NCI-H748 treated with DMSO at 0.1 percent for 48 hours (cell line): ENCODE results near the gene ESPL1.

Experiments used
- DNase-seq: peaks from one replicate; lab custom pipeline; 2025; lab: John Stamatoyannopoulos, UW

The ESPL1 gene

DNA sequence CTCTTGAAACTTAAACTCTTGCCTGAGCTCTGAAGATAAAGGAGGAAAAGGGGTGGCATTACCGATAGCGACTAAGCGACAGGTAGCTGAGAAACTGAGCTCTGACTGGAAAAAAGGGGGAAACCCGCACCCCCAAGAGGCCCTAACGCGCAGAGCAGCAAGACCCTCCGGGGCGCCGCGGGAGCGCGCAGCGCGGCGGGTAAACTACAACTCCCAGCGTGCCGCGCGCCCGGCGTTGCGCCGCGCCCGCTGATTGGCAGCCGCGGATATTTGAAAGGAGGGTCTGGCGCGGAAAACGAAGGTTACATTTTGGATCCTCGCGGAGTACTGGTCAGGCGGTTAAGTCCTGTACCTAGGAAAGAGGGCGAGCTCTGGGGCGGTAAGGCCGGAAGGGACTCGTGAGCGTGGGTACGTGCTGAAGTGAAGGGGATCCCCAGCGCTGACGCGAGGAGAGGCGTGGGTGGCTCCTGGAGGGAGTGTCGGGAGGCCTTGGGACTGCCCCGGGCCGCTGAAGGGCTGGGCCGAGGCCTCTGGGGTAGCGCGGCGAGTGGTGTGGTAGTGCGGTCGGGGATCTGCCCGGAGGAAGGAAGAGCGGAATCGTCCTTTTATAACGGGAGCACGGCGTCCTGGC, at the start of gene ESPL1:
Gene ESPL1 (plus strand): TSS at position 301 of the 631 bp plus-strand sequence. CDS start 468 bp downstream, outside the sequence.
- DNase-seq: peak; percentile 57

DNA sequence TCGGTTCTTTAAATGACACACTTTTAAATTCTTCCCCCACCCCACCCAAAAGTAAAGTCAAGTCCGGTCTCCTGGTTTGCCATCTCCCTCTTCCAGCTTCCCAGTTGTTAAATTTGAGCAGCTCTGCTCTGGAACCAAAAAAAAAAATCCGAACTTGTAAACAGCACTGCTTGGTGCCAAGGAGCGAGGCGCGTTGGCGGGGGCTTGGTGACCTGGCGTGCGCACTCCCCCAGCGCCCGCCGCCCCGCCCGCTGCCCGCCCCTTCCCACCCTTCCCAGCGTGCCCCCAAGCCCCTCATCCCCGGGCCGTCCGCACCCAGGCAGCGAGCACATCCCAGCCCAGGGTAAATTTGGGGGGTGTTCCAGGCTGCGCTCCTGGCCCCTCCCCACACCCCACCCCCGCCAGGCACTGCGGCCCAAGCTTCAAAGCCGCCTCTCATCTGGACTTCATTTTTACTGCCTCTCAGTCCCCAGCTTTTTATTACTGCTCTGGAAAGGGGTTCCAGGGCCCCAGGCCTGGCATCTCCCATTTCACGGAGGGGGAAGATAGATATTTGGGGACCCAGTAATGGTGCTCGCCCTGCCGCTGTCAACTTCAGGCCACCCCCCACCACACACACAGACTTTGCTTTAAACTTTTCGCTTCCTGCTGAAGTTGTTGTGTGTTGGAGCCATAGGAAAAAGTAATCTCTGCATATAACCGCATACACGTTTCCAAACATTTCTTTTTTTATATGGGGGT, 49.4 kb upstream of the ESPL1 start:
- no peak for DNase-seq

DNA sequence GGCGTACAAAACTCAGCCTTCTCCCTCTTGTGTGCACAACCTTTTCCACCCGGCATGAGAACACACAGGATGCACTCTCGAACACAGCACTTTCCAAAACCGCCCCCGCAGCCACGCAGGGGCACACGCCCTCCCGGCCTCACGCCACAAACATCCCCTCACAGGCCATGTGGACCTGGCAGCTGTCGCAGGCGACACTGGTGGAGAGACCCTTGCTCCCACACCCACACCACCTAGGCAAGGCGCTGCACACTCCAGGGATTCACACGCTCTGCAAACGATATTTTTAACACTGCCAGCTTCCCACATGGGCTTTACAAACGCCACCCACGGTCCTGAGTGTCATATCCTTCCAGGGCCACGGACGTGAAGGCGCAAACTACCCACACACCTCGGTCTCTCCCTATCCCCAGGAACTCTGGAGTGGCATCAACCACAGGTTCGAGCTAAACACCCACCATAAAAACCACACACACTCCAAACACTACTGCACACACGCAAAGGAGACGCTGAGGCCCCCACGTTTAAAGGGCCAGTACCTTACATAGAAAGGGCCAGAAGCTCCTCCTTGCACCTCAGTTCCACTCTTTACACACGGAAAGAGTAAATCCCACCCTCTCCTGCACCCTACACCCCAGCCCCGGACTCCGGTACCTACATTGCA, 48.7 kb upstream of the ESPL1 start:
- no peak for DNase-seq

DNA sequence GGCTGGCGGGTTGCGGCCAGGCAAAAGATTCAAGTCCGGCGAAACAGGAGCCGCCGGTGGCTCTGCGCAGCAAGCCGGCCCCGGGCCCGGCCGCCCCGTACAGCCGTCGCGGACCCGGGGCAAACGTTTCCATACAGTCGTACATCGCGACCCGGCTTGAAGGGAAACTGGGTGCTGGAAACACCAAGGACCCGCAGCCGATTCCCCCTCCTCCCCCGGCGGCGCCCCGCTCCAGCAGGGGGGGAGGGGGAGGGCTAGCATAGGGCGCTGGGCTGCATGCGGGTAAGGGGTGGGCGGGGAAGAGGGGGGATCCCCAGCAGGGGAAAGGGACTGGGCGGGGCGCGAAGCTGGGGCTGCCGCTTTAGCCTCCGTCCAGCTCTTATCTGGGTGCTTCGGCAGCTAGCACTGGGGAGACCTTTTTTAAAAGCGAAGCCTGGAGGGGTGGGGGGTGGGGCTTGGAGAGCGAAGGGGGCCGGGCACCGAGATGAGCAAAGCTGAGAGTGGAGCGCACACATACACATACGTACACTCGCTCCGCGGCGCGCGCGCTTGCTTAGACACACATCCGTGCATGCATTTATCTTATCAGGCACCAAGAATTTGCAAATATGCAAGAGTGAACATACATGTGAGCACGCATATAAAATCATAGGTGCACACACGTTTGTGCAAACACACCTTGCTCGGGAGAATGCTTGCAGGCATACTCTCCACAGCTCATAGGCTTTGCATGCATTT, 48.0 kb upstream of the ESPL1 start:
- peak; percentile 65 for DNase-seq

DNA sequence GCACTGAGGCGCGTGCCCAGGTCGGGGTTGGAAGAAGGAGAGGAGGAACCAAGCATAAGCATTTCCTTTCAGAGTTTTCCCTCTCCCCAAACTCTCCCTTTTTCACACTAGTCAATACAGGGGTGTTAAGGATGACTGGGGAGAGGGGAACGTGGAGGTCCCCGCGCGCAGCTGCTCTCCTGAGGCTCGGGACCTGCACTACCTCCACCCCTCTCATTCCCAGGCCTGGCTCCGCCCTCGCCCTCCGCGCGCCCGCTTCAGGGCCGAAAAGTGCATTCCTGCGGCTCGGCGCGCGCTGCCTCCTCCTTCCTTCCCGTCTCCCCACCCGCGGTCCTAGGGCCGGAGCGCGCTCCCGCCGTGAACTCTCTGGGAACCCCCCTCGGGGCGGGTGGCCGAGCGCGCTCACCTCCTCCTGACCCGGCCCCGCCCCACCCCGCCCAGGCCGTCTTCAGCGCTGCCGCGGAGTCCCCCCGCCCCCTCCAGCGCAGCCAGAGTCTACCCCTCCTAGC, 47.4 kb upstream of the ESPL1 start:
- peak; percentile 68 for DNase-seq

DNA sequence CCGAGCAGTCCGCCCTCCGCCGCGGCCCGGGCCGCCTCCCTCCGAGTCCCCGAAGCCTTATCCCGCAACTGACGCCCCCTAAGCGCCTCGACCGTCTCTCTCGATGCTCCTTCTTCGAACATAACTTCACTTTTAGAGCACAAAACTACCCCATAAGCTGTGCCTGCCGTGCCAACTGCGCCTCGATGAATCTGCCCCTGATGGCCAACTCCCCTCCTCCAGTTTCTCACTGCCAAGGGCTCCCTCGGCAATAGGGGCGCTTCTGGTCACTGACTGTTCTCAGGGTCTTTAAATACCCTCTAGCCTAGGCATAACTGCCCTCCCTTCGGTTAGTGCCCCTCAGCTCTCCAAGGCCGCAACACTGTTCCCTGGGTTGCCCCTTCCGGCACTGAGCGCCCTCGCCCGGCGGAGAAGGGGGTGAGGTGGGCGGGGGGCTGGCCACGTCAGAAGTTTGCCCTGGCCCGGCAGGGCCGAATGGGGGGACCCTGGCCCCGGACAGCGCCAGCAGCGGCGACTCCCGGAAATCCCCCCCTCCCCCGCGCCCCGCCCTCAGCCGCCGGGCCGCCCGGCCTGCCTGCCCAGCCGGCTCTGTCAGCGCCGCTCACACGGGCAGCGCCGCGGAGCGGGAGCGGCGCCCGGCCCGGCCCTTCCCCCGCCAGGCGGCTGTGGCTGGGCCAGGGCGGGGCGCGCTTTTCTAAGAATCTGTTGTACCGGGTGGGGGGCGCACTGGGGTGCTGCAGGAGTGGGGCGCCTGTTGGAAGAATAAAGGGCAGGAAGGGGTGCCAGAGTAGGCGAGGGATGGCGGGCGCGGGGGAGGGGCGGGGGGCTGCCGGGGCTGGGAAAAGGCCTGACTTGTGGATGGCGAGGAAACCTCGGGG, 46.7 kb upstream of the ESPL1 start:
- peak; percentile 37 for DNase-seq

DNA sequence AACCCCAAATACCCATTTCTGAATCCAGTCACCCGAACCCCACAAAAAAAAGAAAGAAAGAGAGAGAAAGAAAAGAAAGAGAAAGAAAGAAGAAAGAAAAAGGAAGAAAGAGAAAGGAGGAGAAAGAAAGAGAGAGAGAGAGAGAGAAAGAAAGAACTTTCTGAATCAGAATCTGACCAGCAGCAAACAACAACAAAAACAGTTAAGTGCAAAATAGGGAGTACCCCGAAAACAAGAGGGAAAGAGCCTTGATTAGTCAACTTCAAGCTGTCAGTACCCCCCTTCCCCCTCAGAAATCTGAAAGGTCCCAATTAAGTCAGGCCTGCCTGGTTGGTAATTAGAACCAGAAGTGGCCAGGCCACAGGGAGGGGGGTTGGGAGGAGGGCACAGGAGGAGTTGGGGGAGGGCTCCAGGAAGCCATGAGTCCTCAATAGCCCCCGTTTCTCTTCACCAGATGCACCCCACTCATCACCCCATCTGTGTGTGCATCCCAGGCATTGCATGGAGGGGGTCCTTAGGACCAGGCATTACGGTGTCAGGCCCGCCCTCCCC, 45.9 kb upstream of the ESPL1 start:
- no peak for DNase-seq

DNA sequence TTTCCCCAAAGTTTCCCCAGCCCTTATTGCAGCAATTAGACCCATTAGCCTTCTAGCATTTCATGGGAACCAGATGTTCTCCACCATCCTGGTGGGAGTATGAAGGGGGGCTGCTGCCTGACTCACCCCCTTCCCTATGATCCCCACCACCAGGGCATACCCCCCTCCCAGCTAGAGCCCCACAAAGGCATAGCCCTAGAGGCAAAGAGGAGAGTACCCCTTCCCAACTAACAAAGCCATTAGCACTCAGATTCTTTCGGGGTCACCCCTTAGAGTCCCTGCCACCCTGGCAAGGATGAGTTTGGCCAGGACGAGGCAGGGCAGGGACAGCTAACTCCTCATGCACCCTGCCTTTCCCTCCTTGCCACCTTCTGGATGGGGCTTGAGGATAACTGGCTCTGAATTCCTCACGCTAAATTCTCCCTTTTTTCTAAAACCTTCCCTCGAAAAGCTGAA, 45.3 kb upstream of the ESPL1 start:
- DNase-seq: no peak

DNA sequence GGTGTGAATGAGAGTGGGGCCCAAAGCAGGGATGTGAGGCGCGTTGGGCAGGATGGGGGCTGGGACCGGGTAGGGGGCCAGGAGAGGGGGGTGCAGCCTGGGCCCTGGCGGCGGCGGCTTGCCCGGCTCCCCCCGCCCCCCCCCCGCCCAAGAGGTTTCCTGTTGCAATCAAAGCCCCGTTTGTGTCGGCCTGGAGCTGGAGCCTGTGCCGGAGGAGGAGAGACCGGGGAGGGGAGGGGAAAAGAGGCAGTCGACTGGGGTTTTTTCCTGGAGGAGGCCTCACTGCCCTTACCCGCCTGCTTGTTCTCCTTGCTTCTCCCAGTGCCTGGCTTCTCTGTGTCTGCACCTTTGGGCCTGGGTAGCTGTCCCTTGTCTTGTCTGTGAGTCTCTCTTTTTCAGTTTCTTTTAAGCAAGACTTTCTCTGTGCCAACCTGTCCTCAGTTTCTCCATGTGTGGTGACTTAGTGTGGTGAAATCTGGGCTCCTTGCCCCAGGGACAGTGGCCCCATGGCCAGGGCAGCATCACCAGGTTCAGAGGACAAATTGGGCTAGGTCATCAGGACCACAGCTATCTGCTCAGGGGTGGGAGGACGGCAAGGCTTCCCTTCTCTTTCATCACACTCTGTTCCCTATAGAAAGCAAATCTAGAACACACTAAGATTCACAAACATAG, 44.6 kb upstream of the ESPL1 start:
- DNase-seq: no peak

DNA sequence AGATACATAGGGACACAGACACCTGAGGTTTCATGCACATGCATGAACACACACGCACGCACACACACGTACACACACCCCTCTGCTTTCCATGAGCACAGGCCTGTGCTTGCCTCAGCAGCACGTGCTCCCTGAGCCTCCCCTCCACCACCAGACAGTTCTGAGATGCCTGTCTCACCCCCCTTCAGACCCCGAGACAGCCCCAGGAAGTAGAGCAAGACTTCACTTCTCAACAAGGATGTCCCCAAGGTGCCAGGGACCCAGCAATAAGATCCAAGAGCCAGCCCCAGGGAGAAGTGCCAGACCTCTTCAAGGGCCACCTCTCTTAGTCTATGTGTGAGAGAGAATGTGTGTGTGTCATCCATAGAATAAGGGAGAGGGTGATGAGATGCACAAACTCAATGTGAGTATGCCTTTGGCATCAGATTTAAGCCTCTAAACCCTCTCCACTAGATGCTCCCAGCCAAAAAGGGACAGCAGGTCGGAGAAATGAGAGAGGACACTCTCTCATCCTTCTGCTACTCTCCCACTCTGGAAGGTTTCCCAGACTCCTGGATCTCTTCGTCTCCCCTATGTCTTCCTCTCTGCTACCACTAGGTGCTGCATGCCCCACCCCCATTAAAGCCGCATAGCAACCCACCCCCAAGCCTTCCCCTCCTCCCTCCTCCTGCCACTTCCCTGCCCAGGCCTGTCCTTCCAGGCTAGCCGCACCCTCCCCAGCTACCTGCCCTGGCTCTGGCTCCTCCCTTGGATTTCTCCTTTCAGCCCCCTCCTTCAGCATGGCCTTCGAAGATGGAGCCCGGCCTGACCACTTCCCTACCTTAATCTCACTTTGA, 43.8 kb upstream of the ESPL1 start:
- DNase-seq: no peak

DNA sequence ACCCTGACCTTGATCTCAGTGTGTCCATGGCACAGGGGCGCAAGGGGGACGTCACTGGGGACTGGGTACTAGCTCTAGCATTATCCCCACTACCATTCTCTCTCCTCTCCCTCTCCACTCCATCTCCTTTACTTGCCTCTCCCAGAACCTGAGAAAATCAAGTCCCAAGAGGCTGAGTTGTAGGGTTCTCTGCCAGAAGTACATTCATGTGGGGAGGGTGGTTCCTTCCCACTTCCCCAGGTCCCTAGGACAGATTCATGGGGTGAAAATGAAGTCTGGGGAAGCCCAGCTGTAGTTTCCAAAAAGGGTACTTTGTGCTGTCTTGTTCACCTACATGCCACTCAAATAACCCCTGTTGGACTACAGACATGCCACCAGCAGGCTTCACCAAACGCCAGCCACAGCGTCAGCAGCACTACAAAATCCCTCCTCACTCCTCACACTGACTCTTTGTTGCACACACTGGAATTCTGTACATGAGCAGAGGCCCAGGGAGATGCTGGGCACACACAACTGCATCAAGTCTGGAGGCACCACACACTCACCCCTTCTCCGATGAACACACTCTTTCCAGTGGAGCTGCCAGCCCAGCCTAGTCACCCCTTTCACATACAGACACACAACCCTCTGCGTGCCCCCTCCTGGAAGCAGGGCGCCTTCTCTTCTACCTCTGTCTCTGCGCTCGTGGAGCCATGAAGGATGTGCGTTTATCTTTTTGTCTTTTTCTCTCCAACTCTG, 43.0 kb upstream of the ESPL1 start:
- no peak for DNase-seq

DNA sequence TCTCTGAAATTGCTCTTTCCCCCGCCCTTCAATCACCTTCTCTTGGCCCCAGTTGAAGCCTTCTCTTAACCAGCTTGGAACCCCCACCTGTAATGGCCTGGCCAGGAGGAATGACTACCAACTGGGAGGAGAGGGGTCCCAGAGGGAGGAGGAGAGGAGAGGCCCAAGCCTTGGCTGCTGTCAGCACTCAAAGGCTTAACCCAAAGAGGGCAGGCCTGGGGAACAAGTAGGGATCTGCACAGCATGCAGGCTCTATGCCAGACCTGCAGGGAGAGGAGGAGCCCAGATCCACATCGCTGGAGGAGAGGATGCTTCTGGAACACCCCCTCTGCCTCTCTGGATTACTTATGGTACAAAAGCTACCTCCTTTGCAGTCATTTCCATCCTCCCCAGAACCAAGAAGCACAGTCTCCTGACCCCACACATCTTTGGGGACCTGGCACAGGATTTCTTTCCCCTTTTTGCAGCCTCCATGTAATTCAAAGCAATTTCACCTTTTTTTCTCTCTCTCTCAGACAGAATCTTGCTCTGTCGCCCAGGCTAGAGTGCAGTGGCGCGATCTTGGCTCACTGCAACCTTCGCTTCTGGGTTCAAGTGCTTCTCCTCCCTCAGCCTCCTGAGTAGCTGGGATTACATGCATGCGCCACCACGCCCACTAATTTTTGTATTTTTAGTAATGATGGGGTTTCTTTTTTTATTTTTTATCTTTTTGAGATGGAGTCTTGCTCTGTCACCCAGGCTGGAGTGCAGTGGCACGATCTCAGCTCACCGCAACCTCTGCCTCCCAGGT, 42.3 kb upstream of the ESPL1 start:
- no peak for DNase-seq

DNA sequence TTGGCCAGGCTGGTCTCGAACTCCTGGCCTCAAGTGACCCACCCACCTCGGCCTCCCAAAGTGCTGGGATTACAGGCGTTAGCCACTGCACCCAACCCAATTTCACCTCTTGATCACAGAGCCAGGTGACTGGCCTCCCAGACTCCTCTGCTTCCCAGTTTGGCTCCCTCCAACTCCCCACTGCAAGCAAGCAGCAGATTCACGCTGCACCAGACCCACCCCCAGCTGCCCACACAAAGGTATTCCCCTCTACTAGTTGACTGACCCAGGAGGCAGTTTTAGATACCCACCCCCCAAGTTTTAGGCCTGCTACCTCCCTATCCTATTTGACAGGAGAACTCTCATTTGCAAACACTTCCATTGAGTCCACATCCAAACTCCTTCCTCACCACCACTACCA, 41.3 kb upstream of the ESPL1 start:
- DNase-seq: no peak

DNA sequence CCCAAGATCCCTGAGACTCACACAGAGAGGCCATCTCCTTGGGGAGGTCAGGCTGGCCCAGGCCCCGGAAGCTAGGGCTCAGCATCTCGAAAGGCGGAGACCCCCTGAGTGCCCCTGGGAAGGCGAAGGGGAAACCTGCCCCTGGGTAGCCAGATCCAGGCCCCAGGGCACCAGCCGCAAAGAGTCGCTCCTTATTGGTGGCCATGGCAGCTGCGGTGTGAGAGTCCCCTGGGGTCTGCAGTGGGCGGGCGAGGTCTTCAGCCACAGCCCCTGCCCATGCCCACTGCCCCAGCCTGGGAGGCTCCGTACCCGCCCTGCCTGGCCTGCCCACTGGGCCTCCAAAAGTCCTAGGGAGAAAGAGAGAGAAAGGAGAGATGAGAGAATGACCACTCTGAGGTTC, 40.8 kb upstream of the ESPL1 start:
- DNase-seq: no peak

DNA sequence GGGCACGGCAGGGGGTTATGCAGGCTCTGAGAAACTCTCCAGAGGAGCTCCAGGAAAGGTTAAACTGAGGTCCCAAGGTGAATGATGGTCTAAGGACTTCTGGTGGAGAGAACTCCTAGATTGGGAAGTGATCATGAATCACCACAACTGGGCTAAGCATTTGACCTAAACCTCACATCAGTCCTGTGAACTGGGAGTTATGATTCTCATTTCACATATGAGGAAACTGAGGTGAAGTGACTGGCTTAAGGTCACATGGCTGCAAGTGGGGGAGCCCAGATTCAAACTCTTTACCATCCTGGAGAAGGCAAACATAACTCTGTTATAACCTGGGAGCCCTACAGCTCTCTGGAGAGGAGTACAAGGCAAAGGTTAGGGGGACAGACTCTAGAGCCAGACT, 40.3 kb upstream of the ESPL1 start:
- DNase-seq: no peak

DNA sequence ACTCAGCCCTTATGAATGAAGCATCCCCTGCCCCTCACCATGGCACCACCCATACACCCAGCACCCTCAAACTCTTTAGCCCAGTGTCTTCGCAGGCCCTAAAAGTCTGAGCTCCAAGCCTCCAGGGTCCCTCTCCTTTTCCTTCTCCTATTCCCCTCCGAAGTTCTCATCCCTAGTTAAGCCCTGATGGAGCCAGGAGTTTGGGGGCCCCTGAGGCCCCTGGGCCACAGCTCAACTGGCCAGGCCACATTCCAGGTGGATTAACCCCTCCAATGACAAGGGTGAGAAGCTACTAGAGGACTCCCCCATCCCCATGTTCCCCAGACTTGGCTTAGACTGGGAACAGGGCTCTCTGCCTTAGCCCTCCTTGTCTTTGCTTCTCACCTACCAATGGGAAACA, 38.6 kb upstream of the ESPL1 start:
- no peak for DNase-seq

DNA sequence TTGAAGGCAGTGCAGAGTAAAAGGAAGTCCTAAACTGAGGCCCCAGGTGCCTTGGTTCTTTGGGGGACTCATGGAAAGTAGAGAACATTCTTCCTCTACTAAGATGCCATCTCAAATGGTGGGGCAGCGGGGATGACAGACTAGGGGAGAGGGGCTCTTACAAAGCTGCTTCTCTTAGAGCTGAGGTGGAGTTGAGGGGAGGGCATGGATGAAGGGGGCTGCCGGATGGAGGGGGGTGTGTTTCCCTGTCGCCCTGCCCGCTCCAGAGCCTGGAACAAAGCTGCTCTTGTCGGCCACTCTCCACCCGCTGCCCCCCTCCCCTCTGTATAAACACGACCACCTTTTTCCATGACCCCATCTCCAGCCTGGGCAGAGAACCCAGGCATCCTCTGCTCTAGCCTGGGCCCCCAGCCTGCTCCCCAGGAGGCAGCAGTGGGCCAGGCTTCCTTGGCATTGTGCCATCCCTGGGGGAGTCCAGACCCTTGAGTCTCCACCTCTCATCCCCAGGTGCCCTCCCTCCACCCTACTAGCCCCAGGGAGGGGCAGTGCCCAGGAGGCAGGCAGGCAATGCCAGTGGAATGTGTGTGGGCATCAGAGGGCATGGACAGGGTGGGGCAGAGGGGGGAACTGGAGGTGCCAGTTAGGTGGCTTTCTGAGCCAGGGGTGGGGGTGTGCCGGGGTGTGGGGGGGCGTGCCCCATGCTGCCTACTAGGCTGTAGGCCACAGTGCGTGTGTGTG, 37.8 kb upstream of the ESPL1 start:
- no peak for DNase-seq

DNA sequence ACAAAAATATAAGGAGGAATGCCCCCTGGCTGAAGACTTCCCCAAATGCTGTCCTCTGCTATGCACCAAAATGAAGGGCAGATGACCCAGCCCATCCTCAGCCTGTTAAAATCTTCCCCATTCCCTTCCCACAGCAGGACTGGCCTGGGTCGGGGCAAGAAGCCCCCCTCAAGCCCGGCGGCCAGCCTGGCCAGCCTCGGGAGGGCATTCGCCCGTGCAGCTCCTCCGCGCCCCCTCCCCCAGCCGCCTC, 36.5 kb upstream of the ESPL1 start:
- DNase-seq: no peak
